H7 (cell line): ENCODE measurements around the gene CDC42EP5. TPM values are rescaled to one million over a fixed set of nuclear protein-coding genes. Genes with fewer than 3 reads are reported as not detected.
"Not testable (repeated sequence)": the region's sequence is repeated elsewhere in the genome, so short reads cannot be mapped to it uniquely, and the experiment has no call there.

Experiments used
- DNase-seq: peaks from one replicate; pipeline ENCODE4 v3.0.0; 2012
- H3K27me3 ChIP-seq: 2 replicates; pipeline ENCODE4 v1.6.0; 2011; ENCODE audit warnings: mild to moderate bottlenecking, low read length; ENCODE audit not compliant: control insufficient read depth, insufficient read depth
- H3K36me3 ChIP-seq: replicated peaks from 2 replicates; pipeline ENCODE4 v1.5.1; 2011; ENCODE audit warnings: low read length; ENCODE audit not compliant: control insufficient read depth, insufficient read depth
- H3K4me3 ChIP-seq: 2 replicates; pipeline ENCODE4 v1.5.1; 2011; ENCODE audit warnings: low read depth, mild to moderate bottlenecking, control low read depth, low read length, moderate library complexity; ENCODE audit not compliant: insufficient read depth
- total RNA-seq: library from RNA; depleted of rRNA; stranded (reverse); fragments of >200 nt; shearing (Covaris generic); gene quantifications from 2 replicates; pipeline ENCODE4 v1.2.3, GENCODE V29; 2014

Gene CDC42EP5
- total RNA-seq, 1 experiment from 2014 or later, result 4.3 TPM

DNA sequence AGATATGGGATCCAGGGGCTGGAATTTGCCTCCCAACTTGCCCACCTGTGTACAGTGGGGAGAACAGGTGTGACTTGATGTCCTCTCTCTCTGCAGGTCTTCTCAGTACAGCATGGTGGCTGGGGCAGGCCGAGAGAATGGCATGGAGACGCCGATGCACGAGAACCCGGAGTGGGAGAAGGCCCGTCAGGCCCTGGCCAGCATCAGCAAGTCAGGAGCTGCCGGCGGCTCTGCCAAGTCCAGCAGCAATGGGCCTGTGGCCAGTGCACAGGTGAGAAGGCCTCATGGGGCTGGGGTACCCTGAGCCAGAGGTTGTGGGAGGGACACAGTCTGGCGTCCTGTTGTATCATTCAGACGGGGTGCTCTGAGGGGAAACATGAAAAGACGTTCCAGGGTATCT is 21.1 kb downstream of the CDC42EP5 start:
- Histone ChIP-seq H3K4me3 (no peak overlapping the region), H3K36me3 (peaks cover 41% of the 10 kb centered on the region), H3K27me3 (no peaks in the 10 kb centered on the region)
- DNase-seq, result peak; percentile 19

DNA sequence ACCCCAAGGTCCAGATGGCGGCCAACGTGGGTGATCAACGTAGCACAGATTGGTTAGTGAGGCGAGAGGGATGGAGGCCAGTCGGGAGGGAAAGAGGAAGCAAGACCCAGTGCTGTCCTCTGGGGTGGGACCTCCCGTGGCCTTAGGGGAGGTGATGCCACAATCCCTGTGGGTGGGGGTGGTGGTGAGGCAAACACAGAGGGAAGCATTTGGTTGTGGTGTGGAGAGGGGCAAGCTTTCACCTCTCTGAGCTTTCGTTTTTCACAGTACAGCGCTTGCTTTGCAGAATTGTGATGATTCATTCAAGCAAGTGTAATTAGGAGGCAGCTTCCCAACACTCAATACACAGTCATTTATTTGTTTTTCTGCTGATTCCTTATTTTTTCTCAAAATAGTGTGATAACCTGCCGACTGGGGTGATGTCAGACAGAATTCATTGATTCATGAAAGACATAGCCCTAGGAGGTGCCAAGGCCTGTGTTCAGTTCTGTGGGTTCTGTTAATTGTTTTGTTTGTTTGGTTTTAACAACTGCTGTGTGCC is 21.7 kb downstream of the CDC42EP5 start:
- Histone ChIP-seq H3K27me3 (no peaks in the 10 kb centered on the region), H3K36me3 (peaks cover 41% of the 10 kb centered on the region), H3K4me3 (no peak overlapping the region)
- no peak for DNase-seq

DNA sequence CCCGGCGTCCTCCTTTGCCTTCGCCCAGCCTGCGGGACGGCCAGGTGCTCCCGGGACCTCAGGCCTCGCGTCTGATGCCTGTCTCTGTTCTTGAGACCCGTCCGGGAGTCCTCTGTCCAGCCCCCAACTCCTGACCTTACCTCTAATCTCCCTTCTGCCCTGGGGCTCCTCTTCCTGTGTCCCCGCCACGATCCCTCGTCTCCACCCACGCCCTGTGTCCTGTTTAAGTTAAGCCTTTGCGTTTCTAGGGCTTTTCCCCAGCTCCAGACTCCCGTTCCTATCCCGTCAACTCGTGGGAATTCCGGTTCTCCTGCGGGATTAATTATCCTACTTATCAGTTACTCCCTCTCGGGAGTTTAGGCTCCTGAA is 23.4 kb downstream of the CDC42EP5 start:
- Histone ChIP-seq H3K4me3 (peak overlapping the region; percentile 98), H3K36me3 (peaks cover 40% of the 10 kb centered on the region), H3K27me3 (no peaks in the 10 kb centered on the region)
- no peak for DNase-seq

DNA sequence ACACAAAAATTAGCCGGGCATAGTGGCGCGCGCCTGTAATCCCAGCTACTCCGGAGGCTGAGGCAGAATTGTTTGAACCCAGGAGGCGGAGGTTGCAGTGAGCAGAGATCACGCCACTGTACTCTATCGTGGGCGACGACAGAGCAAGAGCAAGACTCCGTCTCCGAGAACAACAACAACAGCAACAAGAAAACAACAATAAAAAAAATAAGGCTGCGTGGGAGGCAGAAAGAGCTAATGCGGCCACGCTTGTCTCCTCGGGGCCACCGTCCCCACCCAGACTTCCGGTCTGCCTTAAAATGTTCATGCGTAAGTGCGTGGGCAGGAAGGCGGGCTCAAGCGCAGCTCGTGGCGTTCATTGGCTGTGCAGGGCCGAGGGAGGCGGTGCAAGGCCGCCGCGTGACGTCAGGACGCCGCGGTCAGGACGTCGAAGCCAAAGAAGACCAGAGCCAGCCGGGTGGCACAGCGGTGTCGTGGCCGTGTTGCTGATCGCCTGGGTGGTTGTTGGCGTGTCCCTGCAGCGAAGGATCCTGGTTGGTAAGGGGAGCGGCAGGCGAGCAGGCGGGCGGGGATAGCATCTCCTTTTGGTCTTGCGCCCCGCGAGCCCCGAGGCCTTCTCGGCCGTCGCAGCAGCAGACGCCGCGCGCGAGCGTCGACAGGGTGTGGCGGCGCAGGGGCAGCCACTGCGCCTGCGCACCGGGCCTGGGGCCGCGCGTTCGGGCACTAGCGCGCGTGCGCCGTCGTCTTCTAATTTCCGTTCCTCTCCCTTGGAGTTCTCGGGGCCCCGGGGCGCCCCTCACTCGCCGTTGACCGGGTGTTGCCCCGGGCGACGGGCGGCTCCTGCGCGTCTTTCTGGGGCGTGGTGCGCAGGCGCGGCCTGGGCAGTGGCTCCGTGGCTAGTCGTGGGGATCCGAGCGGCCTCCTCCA is 24.1 kb downstream of the CDC42EP5 start, which contains the start of gene LENG8:
LENG8 (plus strand) TSS at position 426 of the 927 bp plus-strand sequence. CDS start 2,146 bp downstream, outside the sequence.
- Histone ChIP-seq H3K36me3 (peaks cover 37% of the 10 kb centered on the region), H3K4me3 (peak within 1 kb of the TSS; percentile 98), H3K27me3 (no peaks in the 10 kb centered on the region)
- peak; percentile 97 for DNase-seq

DNA sequence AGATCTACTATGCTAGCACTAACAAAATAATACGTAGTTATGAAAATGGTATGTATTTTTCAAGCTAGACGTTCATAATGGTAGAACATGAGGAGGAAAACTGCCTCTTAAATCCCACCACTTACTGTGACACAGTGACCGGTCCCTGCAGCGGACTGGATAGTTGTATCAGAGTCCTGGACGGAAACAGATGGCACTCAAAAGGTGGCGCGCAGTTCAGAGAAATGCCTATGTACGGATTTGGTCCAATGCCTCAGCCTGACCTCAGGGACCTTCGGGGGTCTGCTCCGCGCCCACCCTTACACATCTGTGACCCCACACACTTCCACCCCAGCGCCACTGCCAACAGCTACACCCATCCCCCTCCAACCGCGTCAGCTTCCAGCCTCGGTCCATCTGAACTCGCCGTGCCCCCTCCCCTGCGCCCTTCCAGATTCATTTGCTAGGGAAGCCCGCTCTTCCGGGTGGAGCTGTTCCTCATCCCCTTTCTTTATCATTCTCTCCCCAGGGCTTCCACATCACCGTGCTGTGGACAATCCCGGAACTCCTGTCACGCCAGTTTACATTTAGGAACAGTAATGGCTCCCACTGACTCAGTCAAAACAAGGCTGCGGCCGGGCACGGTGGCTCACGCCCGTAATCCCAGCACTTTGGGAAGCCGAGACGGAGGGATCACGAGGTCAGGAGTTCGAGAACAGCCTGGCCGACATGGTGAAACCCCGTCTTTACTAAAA is 24.9 kb downstream of the CDC42EP5 start:
- Histone ChIP-seq H3K4me3 (peak overlapping the region; percentile 98), H3K36me3 (peaks cover 28% of the 10 kb centered on the region), H3K27me3 (no peaks in the 10 kb centered on the region)
- DNase-seq, result peak; percentile 87

DNA sequence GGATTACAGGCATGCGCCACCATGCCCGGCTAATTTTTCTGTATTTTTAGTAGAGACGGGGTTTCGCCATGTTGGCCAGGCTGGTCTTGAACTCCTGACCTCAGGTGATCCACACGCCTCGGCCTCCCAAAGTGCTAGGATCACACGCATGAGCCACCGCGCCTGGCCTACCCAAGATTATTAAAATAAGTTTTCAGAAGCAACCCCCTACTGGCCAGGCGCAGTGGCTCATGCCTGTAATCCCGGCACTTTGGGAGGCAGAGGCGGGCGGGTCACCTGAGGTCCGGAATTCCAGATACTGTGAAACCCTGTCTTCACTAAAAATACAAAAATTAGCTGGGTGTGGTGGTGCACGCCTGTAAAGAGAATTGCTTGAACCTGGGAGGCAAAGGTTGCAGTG is 26.7 kb downstream of the CDC42EP5 start:
- peaks cover 11% of the 10 kb centered on the region for H3K36me3 ChIP-seq
- not testable (repeated sequence) for DNase-seq, H3K4me3 ChIP-seq, H3K27me3 ChIP-seq

DNA sequence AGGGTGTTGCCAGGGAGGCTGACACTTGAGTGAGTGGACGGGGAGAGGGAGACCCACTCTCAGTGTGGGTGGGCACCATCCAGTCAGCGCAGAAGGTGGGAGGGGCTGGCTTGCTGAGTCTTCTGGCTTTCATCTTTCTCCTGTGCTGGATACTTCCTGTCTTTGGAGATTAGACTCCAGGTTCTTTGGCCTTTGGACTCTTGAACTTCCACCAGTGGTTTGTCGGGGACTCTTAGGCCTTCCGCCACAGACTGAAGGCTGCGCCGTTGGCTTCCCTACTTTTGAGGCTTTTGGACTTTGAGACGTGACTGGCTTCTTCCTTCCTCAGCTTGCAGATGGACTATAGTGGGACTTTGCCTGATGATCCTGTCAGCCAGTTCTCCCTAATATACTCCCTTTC is 28.4 kb downstream of the CDC42EP5 start:
- peaks cover 7% of the 10 kb centered on the region for H3K36me3 ChIP-seq
- H3K4me3 ChIP-seq, result no peak overlapping the region
- no peak for DNase-seq
- no peaks in the 10 kb centered on the region for H3K27me3 ChIP-seq

DNA sequence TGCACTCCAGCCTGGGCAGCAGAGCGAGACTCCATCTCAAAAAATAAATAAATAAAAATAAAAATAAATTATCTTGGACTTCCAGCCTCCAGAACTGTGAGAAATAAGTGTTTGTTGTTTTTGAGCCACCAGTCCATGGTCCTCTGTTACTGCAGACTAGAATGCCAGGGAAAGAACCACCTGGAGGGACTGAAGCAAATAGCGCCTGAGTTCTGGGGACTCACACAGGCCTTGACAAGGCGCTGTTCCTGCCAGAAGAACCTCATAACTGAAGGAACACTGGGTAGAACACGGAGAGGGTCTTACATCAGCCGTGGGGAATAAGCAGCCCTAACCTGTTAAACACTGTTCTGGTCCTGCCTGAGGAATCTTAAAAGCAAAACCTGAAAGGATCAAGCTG is 32.5 kb downstream of the CDC42EP5 start:
- Histone ChIP-seq H3K4me3 (no peak overlapping the region), H3K27me3 (no peaks in the 10 kb centered on the region), H3K36me3 (peaks cover 7% of the 10 kb centered on the region)
- no peak for DNase-seq

DNA sequence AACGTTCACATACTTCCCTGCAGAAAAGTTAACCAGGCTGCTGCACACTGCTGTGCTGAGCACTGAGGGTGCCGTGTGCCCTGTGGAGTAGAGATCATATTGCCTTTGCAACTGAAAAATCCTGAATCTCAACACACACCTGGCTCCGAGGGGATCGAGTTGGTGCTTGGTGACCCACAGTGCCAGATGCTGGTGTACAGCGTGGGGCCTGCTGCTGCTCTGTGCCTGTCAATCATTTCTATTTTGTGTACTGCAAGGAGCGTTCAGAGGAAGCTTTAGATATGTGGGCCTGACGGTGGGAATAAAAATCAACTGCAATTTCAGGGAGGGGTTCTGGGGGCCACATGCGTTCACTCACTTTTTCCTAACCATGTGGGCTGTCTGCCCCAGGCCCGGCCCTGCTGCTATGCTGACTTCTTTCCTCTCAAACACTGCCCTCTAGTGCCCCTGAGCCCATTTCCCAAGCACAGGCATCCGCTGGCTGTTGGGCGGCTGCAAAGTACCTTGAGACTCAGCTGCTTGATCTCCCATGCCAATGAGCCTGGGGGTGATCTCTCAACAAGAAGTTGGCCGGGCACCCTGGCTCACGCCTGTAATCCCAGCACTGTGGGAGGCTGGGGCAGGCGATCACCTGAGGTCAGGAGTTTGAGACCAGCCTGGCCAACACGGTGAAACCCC is 33.8 kb downstream of the CDC42EP5 start:
- Histone ChIP-seq H3K27me3 (no peaks in the 10 kb centered on the region), H3K4me3 (no peak overlapping the region), H3K36me3 (peaks cover 1% of the 10 kb centered on the region)
- peak; percentile 92 for DNase-seq

DNA sequence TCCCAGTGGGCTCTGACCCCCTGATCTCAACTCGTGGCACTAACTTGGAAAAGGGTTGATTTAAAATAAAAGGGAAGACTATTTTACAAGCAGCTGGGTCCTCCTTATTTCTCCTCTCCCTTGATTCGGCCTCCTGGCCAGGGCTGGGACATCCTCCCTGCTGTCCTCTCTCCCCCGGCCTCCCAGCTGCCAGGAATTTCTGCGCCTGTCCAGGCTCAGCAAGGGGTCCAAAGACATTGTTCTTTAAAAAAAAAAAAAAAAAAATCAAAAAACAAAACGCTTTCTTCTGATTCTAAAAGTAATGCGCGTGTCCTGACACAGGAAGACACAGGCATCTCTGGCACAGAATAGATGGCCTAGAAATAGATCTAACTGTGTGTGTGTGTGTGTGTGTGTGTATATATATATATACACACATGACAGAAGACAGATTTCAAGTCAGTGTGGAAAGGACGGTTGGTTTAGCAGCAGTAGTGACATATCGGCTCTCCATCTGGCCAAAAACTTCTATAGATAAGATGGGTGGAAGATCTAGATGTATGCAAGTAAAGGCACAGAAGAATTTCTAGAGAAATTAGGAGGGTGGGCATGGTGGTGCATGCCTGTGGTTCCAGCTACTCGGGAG is 36.4 kb downstream of the CDC42EP5 start:
- no peak for DNase-seq
- H3K36me3 ChIP-seq, result no peaks in the 10 kb centered on the region; the same call in 1 of the 2 replicates
- no peak overlapping the region for H3K4me3 ChIP-seq
- H3K27me3 ChIP-seq, result peaks cover 2% of the 10 kb centered on the region; the same call in 1 of the 2 replicates

DNA sequence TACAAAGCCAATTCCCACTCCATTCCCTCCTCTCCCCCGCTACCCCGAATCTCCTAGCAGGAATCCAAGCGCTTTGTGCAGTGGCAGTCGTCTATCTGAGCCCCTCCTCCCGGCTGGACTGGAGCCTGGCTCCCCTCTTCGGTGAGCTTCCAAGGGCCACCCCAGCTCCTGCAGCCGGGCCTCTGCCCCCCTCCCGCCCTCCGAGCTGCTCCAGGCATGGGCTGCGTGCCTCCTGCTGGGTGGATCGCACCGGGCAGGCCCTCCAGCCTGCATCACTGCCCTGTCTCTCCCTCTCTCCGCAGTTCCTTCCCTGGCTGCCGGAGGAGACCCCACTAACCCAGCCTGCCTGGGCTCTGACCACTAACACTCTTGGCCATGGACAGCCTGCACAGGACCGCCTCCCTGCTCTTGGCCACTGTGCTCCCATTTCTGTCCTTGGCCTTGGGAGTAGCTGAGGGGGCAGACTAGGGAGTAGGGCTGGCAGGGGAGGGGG is 37.0 kb downstream of the CDC42EP5 start:
- H3K4me3 ChIP-seq, result peak overlapping the region; percentile 16; the same call in 1 of the 2 replicates
- peaks cover 2% of the 10 kb centered on the region; the same call in 1 of the 2 replicates for H3K27me3 ChIP-seq
- DNase-seq, result peak; percentile 84
- no peaks in the 10 kb centered on the region; the same call in 1 of the 2 replicates for H3K36me3 ChIP-seq

DNA sequence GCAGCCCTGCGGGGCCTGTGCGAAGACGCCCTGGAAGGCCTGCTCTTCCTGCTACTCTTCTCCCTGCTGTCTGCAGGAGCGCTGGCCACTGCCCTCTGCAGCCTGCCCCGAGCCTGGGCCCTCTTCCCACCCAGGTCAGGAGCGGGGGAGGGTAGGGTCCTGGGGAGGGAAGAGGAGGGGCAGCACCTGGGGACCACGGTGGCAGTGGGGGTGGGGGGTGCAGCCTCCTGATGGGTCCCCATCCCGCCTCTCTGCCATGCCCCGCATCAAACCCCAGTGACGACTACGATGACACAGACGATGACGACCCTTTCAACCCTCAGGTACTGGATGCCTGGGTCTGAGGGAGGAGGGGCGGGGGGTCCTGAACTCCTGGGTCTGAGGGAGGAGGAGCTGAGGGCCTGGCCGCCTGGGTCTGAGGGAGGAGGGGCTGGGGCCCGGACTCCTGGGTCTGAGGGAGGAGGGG is 37.5 kb downstream of the CDC42EP5 start:
- Histone ChIP-seq H3K27me3 (peaks cover 2% of the 10 kb centered on the region; the same call in 1 of the 2 replicates), H3K4me3 (peak overlapping the region; percentile 16; the same call in 1 of the 2 replicates), H3K36me3 (no peaks in the 10 kb centered on the region; the same call in 1 of the 2 replicates)
- peak; percentile 73 for DNase-seq

DNA sequence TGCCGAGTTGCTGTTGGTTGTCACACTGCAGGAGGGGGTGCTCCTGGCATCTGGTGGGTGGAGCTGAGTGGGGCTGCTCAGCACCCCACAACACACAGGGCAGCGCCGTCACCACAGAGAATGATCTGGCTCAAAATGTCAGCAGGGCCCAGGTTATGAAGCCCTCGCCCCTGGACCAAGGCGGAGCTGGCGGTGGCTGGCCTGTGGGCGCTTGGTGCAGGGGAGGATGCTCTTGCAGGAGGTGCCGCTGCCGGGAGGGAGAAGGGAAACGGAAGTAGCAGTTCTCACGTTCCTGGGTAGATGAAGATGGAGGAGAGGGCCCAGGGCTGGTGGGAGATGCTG is 38.3 kb downstream of the CDC42EP5 start:
- no peaks in the 10 kb centered on the region; the same call in 1 of the 2 replicates for H3K36me3 ChIP-seq
- peaks cover 2% of the 10 kb centered on the region; the same call in 1 of the 2 replicates for H3K27me3 ChIP-seq
- DNase-seq, result peak; percentile 62
- no peak overlapping the region for H3K4me3 ChIP-seq
